GM21825 (cell line): ENCODE results near the gene OTX1.
"Not testable (repeated sequence)": the region's sequence is repeated elsewhere in the genome, so short reads cannot be mapped to it uniquely, and the experiment has no call there.

Source experiments
- ATAC-seq: cut with Tn5 transposase; IDR thresholded peaks from one replicate; pipeline ENCODE4 v1.9.1; 2021; ENCODE audit warnings: mild to moderate bottlenecking, moderate library complexity; ENCODE audit not compliant: unreplicated experiment

The OTX1 gene

GRCh38 chr2:63058144-63058920 lies 7.7 kb downstream of the OTX1 start:
- ATAC-seq = no peak

DNA sequence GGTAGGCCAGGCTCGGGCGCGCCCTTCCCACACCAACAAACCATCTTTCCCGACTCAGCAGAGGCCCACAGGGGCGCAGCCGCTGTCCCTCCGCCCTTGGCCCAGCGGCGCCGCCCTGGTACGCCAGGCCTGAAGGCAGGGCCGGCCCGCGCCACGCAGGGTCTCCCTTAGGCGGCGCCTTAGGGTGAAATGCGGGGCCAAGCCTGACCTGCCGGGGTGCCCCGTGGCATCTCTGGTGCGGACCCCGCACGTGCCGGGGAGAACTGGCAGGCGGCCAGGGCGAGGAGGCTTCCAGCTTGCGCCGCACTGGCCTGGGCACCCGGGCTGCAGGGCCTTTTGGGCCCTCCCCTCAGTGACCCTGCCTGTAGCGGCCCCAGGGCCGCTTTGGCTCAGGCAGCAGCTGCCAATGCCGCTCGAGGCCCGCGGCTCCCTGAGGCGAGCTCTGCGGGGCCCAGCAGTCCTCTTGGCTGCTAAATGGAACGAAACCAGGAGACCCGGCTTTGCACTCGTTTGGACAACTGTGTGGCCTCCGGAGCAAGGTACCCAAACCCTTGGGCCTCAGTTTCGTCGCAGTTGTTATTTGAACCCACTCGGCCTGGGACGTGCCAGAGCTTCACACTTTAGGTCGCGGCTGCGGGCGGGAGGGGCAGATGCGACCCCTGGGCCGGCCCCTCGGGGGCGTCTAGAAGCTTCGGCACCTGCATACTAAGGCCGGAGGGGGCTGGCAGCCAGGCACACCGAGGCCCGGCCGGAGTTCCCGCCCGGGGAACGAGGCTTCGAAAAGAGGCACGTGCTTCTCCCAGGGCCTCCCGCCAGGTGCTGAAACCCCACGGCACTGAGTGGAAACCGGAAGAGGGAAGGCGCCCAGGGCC lies 8.5 kb downstream of the OTX1 start:
- no peak for ATAC-seq

- ATAC-seq = no peak
Measured at GRCh38 chr2:63059793-63060471, 9.3 kb downstream of the OTX1 start.

GRCh38 chr2:63060472-63060991 lies 9.9 kb downstream of the OTX1 start:
- no peak for ATAC-seq

DNA sequence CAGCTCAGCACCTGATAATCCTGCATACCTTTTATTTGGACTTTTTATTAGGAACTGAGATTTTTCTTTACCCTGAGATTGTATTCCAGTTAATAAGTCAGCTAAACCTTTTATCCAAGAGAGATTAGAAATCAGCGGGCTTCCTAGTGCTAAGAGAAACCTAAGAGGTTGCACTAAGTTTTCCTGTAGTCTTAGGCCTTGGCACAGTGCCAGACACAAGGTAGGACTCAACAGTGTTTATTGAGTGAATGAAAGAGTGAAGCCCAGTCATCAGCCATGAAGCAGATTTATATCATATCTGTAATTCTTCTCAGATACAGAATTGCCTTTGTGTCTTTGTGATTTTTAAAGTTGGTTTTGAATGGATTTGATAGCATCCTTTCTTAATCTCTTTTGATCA lies 13.6 kb downstream of the OTX1 start:
- no peak for ATAC-seq

GRCh38 chr2:63064661-63065060 lies 14.0 kb downstream of the OTX1 start:
- no peak for ATAC-seq

GRCh38 chr2:63066265-63066664 lies 15.6 kb downstream of the OTX1 start:
- ATAC-seq = no peak

GRCh38 chr2:63066838-63067237 lies 16.2 kb downstream of the OTX1 start:
- ATAC-seq = no peak

- ATAC-seq = no peak
Measured at GRCh38 chr2:63071664-63072063, 21.0 kb downstream of the OTX1 start.

GRCh38 chr2:63073994-63074393 lies 23.4 kb downstream of the OTX1 start:
- no peak for ATAC-seq

- not testable (repeated sequence) for ATAC-seq
Measured at GRCh38 chr2:63074399-63074798, 23.8 kb downstream of the OTX1 start.

DNA sequence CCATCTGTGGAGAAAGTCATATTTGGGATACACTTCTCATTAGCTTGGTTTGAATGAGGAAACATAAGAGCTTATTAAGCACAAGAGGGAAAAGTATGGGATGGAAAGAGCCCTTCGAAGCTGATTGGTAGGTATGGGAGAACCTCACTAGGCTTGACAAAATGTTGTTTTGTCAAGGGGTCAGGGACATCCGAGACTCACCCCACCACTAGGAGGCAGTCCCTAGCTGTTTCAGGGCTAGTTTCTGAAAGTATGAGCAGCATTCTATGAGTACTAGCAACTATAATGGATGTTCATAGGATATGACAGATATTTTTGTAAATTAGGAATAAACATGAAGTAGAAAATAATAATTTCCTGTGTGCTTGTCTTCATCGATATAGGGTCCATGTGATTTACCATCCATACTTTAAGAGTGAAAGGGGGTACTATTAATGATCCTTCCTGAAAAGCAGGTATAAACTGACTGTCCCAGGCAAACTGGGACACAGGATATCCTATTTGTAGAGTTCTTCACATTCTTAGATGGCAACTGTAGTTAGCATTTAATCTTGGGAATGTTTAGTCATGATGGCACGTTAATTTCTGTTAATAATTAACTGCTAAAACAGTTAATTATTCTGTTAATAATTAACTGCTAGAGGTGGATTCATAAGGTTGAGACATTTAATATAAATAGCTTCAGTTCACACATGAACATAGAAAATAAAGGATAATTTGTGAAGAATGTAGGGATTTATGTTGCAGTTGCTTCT lies 28.4 kb downstream of the OTX1 start:
- ATAC-seq = no peak

DNA sequence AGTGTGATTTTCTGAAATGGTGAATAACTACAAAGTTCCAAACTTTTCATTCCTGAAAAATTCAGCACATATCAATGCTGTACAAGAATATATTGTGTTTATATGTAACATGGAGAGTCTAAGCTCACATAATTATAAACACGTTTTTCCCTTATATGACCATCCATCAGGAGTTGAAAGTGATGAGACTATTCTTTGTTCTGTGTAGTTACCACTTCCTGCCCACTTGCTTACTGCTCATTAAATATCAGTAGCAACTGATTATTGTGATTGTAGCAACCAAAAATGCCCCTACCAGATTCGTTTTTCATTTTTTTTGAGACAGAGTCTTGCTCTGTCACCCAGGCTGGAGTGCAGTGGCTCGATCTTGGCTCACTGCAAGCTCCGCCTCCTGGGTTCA lies 30.8 kb downstream of the OTX1 start:
- no peak for ATAC-seq

- ATAC-seq = no peak
Measured at GRCh38 chr2:63086687-63087086, 36.1 kb downstream of the OTX1 start.

DNA sequence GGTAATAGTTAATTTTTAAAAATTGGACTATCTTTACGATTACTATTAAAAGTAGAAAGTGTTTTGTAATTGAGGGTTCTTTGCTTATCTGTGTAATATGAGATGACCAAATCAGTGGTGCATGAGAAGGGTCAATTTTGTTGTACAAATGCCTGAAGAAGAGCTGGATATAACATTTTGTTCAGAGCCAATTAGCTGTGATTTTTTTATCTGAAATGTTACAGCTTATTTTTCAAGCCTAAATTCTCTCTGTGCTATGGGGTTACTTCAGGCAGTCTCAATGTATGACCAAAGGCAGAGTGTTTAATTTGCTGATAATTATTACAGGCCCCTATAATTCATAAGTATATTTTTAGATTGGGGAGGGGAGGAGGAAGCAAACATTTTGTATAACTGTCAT lies 41.8 kb downstream of the OTX1 start:
- ATAC-seq = no peak

GRCh38 chr2:63092857-63093256 lies 42.2 kb downstream of the OTX1 start:
- no peak for ATAC-seq

- no peak for ATAC-seq
Measured at GRCh38 chr2:63093502-63093901, 42.9 kb downstream of the OTX1 start.

DNA sequence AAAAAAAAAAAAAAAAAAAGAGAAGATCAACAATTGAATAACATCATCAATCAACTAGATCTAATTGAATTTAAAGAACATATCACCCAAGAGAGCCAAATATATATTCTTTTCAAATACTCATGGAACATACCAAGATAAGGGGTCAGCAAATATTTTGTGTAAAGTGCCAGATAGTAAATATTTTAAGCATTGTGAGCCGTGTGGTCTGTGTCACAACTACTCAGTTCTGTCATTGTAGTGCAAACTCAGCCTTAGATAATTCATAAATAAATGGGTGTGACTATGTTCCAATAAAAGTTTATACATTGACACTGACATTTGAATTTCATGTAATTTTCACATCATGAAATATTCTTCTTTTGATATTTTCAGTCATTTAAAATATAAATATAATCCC lies 45.9 kb downstream of the OTX1 start:
- no peak for ATAC-seq

DNA sequence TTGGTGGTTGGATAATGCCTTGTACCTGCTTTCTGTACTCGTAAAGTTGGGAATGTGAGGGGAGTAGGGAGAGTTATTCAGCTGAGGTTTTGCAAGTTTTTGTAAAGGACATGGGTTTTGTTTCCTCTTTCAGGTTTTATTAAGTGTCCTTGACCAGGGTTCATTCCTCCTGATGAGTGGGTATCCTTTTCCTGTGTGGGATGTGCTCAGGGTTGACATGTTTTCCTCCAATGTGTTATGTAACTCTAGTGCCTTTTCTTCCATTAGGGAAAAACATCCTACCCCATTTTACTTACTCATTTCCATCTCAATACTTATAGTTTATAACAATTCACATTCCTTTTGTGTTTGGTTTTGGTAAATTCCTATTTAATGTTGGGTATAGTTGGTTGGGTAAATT lies 48.4 kb downstream of the OTX1 start:
- no peak for ATAC-seq

GRCh38 chr2:63101954-63102353 lies 51.3 kb downstream of the OTX1 start:
- ATAC-seq = no peak

DNA sequence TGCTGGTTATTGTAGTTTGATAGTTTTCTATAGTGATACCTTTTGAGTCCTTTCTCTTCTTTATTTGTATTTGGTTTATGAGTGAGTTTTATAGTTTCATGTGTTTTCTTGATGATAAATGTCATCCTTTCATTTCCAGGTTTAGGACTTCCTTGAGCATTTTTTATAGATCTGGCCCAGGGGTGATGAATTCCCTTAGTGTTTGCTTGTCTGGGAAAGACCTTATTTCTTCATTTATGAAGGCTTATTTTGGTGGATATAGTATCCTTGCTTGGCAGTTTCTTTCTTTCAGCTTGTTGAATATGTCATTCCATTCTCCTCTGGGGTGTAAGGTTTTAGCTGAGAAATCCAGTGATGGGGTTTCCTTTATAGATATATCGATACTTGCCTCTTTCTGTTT lies 53.9 kb downstream of the OTX1 start:
- no peak for ATAC-seq
